Activated T-helper 1 cell treated with anti-CD3 and anti-CD28 coated beads, Interleukin-12 subunit alpha, Interleukin-12 subunit beta, Interleukin-2, Interleukin-4 antibody, amounts not matched to agents 30 ng/mL and 10 ng/mL and 1 ng/mL, durations not matched to agents 14 hours and 24 hours and 36 hours (primary cell): ENCODE results near the gene STAB2. TPM values are rescaled to one million over a fixed set of nuclear protein-coding genes. Genes with fewer than 3 reads are reported as not detected.
"Not testable (repeated sequence)": the region's sequence is repeated elsewhere in the genome, so short reads cannot be mapped to it uniquely, and the experiment has no call there.

Experiments used
- DNase-seq: peaks from one replicate; pipeline ENCODE4 v3.0.0; 2021; ENCODE audit warnings: low spot score
- H3K27ac Mint-ChIP-seq: one replicate; pipeline ENCODE4 v1.8.0; 2021; ENCODE audit warnings: mild to moderate bottlenecking, mixed read lengths
- H3K27me3 Mint-ChIP-seq: one replicate; pipeline ENCODE4 v1.8.0; 2022; ENCODE audit warnings: mild to moderate bottlenecking, moderate library complexity, mixed read lengths; ENCODE audit not compliant: insufficient read depth
- H3K36me3 Mint-ChIP-seq: one replicate; pipeline ENCODE4 v1.8.0; 2021; ENCODE audit warnings: low read depth, mixed read lengths
- H3K4me1 Mint-ChIP-seq: one replicate; pipeline ENCODE4 v1.8.0; 2021; ENCODE audit warnings: low read depth, mixed read lengths
- H3K4me3 Mint-ChIP-seq: one replicate; pipeline ENCODE4 v1.8.0; 2021; ENCODE audit warnings: mild to moderate bottlenecking, moderate library complexity, mixed read lengths
- H3K9me3 Mint-ChIP-seq: one replicate; pipeline ENCODE4 v1.8.0; 2021; ENCODE audit warnings: mixed read lengths
- intact Hi-C: fragments of 100-400 bp; cut with micrococcal nuclease; formaldehyde crosslinking; loops from one replicate; pipeline ENCODE4 v1.15.1; 2024
- total RNA-seq: library from RNA; stranded (reverse); gene quantifications from 2 replicates; pipeline ENCODE4 v1.2.3, GENCODE V29; 2022

The STAB2 gene
- total RNA-seq, 1 donor from 2014 or later: not detected

GRCh38 chr12:103798586-103798985 lies 211.5 kb downstream of the STAB2 start:
- DNase-seq: no peak
- no peaks in the 10 kb centered on the region for H3K4me1 Mint-ChIP-seq
- H3K4me3 Mint-ChIP-seq: no peak overlapping the region
- H3K9me3 Mint-ChIP-seq: no peaks in the 10 kb centered on the region
- intact Hi-C loops: no loop called here
- no peaks in the 10 kb centered on the region for H3K36me3 Mint-ChIP-seq
- H3K27ac Mint-ChIP-seq: no peak overlapping the region
- H3K27me3 Mint-ChIP-seq: no peaks in the 10 kb centered on the region

- Mint-ChIP-seq H3K4me3 (no peak overlapping the region), H3K4me1 (no peaks in the 10 kb centered on the region), H3K9me3 (no peaks in the 10 kb centered on the region), H3K27ac (no peak overlapping the region), H3K36me3 (peaks cover 2% of the 10 kb centered on the region), H3K27me3 (no peaks in the 10 kb centered on the region)
- intact Hi-C loops: no loop called here
- no peak for DNase-seq
Measured at GRCh38 chr12:103799504-103799856, 212.4 kb downstream of the STAB2 start.

GRCh38 chr12:103799857-103800771 lies 213.0 kb downstream of the STAB2 start:
- intact Hi-C loops: no loop called here
- no peaks in the 10 kb centered on the region for H3K27me3 Mint-ChIP-seq
- no peak for DNase-seq
- H3K4me3 Mint-ChIP-seq: no peak overlapping the region
- no peak overlapping the region for H3K27ac Mint-ChIP-seq
- H3K9me3 Mint-ChIP-seq: no peaks in the 10 kb centered on the region
- peaks cover 2% of the 10 kb centered on the region for H3K36me3 Mint-ChIP-seq
- H3K4me1 Mint-ChIP-seq: no peaks in the 10 kb centered on the region

- intact Hi-C loops: no loop called here
Measured at GRCh38 chr12:103801709-103802585, 214.9 kb downstream of the STAB2 start.

GRCh38 chr12:103802586-103802886 lies 215.5 kb downstream of the STAB2 start:
- intact Hi-C loops: no loop called here
- Mint-ChIP-seq H3K9me3 (no peaks in the 10 kb centered on the region), H3K27me3 (no peaks in the 10 kb centered on the region), H3K36me3 (peaks cover 6% of the 10 kb centered on the region), H3K4me3 (no peak overlapping the region), H3K4me1 (no peaks in the 10 kb centered on the region), H3K27ac (no peak overlapping the region)
- DNase-seq: no peak

More at GRCh38 chr12:103801709-103802585, 214.9 kb downstream of the STAB2 start:
- DNase-seq: no peak
- Mint-ChIP-seq H3K27ac (no peak overlapping the region), H3K36me3 (peaks cover 3% of the 10 kb centered on the region), H3K9me3 (no peaks in the 10 kb centered on the region), H3K27me3 (no peaks in the 10 kb centered on the region), H3K4me3 (no peak overlapping the region), H3K4me1 (no peaks in the 10 kb centered on the region)

GRCh38 chr12:103803847-103804246 lies 216.8 kb downstream of the STAB2 start:
- no peaks in the 10 kb centered on the region for H3K4me1 Mint-ChIP-seq
- H3K36me3 Mint-ChIP-seq: peaks cover 6% of the 10 kb centered on the region
- no peak overlapping the region for H3K4me3 Mint-ChIP-seq
- intact Hi-C loops: no loop called here
- DNase-seq: no peak
- no peak overlapping the region for H3K27ac Mint-ChIP-seq
- no peaks in the 10 kb centered on the region for H3K27me3 Mint-ChIP-seq
- H3K9me3 Mint-ChIP-seq: no peaks in the 10 kb centered on the region

- H3K27ac Mint-ChIP-seq: no peak overlapping the region
- no peak overlapping the region for H3K4me3 Mint-ChIP-seq
- H3K9me3 Mint-ChIP-seq: no peaks in the 10 kb centered on the region
- H3K27me3 Mint-ChIP-seq: no peaks in the 10 kb centered on the region
- DNase-seq: no peak
- intact Hi-C loops: no loop called here
- H3K36me3 Mint-ChIP-seq: peaks cover 8% of the 10 kb centered on the region
- no peaks in the 10 kb centered on the region for H3K4me1 Mint-ChIP-seq
Measured at GRCh38 chr12:103805655-103806360, 218.7 kb downstream of the STAB2 start.

GRCh38 chr12:103806803-103807202 lies 219.7 kb downstream of the STAB2 start:
- H3K27me3 Mint-ChIP-seq: no peaks in the 10 kb centered on the region
- no peak for DNase-seq
- H3K9me3 Mint-ChIP-seq: no peaks in the 10 kb centered on the region
- no peaks in the 10 kb centered on the region for H3K4me1 Mint-ChIP-seq
- H3K36me3 Mint-ChIP-seq: peaks cover 8% of the 10 kb centered on the region
- no peak overlapping the region for H3K27ac Mint-ChIP-seq
- intact Hi-C loops: no loop called here
- H3K4me3 Mint-ChIP-seq: no peak overlapping the region

GRCh38 chr12:103807561-103808238 lies 220.6 kb downstream of the STAB2 start:
- DNase-seq: no peak
- H3K27me3 Mint-ChIP-seq: no peaks in the 10 kb centered on the region
- no peak overlapping the region for H3K27ac Mint-ChIP-seq
- H3K36me3 Mint-ChIP-seq: peaks cover 8% of the 10 kb centered on the region
- intact Hi-C loops: no loop called here
- no peak overlapping the region for H3K4me3 Mint-ChIP-seq
- no peaks in the 10 kb centered on the region for H3K9me3 Mint-ChIP-seq
- no peaks in the 10 kb centered on the region for H3K4me1 Mint-ChIP-seq

GRCh38 chr12:103808239-103808880 lies 221.3 kb downstream of the STAB2 start:
- intact Hi-C loops: no loop called here
- H3K9me3 Mint-ChIP-seq: no peaks in the 10 kb centered on the region
- peaks cover 8% of the 10 kb centered on the region for H3K36me3 Mint-ChIP-seq
- H3K27ac Mint-ChIP-seq: no peak overlapping the region
- no peaks in the 10 kb centered on the region for H3K27me3 Mint-ChIP-seq
- H3K4me1 Mint-ChIP-seq: no peaks in the 10 kb centered on the region
- DNase-seq: no peak
- no peak overlapping the region for H3K4me3 Mint-ChIP-seq

GRCh38 chr12:103809154-103809553 lies 222.1 kb downstream of the STAB2 start:
- Mint-ChIP-seq H3K4me3 (no peak overlapping the region), H3K4me1 (no peaks in the 10 kb centered on the region), H3K27ac (no peak overlapping the region), H3K9me3 (no peaks in the 10 kb centered on the region), H3K27me3 (no peaks in the 10 kb centered on the region), H3K36me3 (peaks cover 8% of the 10 kb centered on the region)
- intact Hi-C loops: no loop called here
- no peak for DNase-seq

GRCh38 chr12:103809639-103810038 lies 222.6 kb downstream of the STAB2 start:
- H3K4me1 Mint-ChIP-seq, DNase-seq, H3K9me3 Mint-ChIP-seq, H3K27ac Mint-ChIP-seq, H3K4me3 Mint-ChIP-seq, H3K27me3 Mint-ChIP-seq, intact Hi-C loops, H3K36me3 Mint-ChIP-seq: not testable (repeated sequence)
